ENCODE measurements around the gene IGSF8.

The IGSF8 gene

GRCh38 chr1:160086456-160086892 lies 11.9 kb downstream of the IGSF8 start:
- DNase-seq = peak in 2 of 14 donors; percentile 11 to 86

- peak; percentile 21 to 86 (median 73) for DNase-seq
Observed at GRCh38 chr1:160085686-160086455, 12.5 kb downstream of the IGSF8 start.

GRCh38 chr1:160084771-160085321 lies 13.6 kb downstream of the IGSF8 start:
- DNase-seq = peak in 1 of 14 donors; percentile 44

GRCh38 chr1:160083968-160084770 lies 14.2 kb downstream of the IGSF8 start:
- DNase-seq = peak in 2 of 14 donors; percentile 27 to 80

- no peak for DNase-seq
Observed at GRCh38 chr1:160082926-160083325, 15.5 kb downstream of the IGSF8 start.

- DNase-seq = peak in 1 of 14 donors; percentile 70
Observed at GRCh38 chr1:160082487-160082886, 15.9 kb downstream of the IGSF8 start.

GRCh38 chr1:160081261-160081936 lies 17.0 kb downstream of the IGSF8 start, which contains the start of gene KCNJ9:
Gene KCNJ9 (plus strand): TSS chr1:160081538. CDS start chr1:160084031, 2,493 bp downstream.
- peak in 12 of 14 donors; percentile 26 to 99 (median 60) for DNase-seq

- peak in 1 of 14 donors; percentile 34 for DNase-seq
Observed at GRCh38 chr1:160080381-160081100, 17.9 kb downstream of the IGSF8 start.

GRCh38 chr1:160079448-160079847 lies 19.0 kb downstream of the IGSF8 start:
- DNase-seq = no peak

GRCh38 chr1:160078512-160079195 lies 19.8 kb downstream of the IGSF8 start:
- DNase-seq = peak in 11 of 14 donors; percentile 31 to 81 (median 68)

- no peak for DNase-seq
Observed at GRCh38 chr1:160077486-160077885, 20.9 kb downstream of the IGSF8 start.

- DNase-seq = no peak
Observed at GRCh38 chr1:160076295-160076694, 22.1 kb downstream of the IGSF8 start.

- DNase-seq = no peak
Observed at GRCh38 chr1:160075836-160076235, 22.6 kb downstream of the IGSF8 start.

- DNase-seq = no peak
Observed at GRCh38 chr1:160074865-160075264, 23.6 kb downstream of the IGSF8 start.

- DNase-seq = no peak
Observed at GRCh38 chr1:160071289-160071688, 27.1 kb downstream of the IGSF8 start.

GRCh38 chr1:160070243-160071163 lies 27.9 kb downstream of the IGSF8 start:
- DNase-seq = peak in 13 of 14 donors; percentile 60 to 95 (median 87)

- peak in 5 of 14 donors; percentile 44 to 71 (median 68) for DNase-seq
Observed at GRCh38 chr1:160069460-160070231, 28.8 kb downstream of the IGSF8 start, which contains the start of gene KCNJ10. Gene KCNJ10 (minus strand): TSS chr1:160070160. CDS start chr1:160042532, 27,628 bp downstream.

- peak in 13 of 14 donors; percentile 28 to 91 (median 75) for DNase-seq
Observed at GRCh38 chr1:160068225-160068624, 30.2 kb downstream of the IGSF8 start.
